CD14-positive monocyte (primary cell): ENCODE results near the gene TMEM87B. TPM values are rescaled to one million over a fixed set of nuclear protein-coding genes. Genes with fewer than 3 reads are reported as not detected.

Source experiments
- DNase-seq, 3 donors: peaks; one replicate each; pipeline ENCODE4 v3.0.0-alpha.2; 2011 to 2022
- H2AFZ ChIP-seq: 2 replicates; pipeline ENCODE4 v1.6.0; 2012; ENCODE audit warnings: mild to moderate bottlenecking, low read depth, low read length, inconsistent platforms; ENCODE audit not compliant: insufficient read depth, poor library complexity, severe bottlenecking
- H3K27ac ChIP-seq, 2 donors: 1 replicate in 1 of 2; 2 replicates in 1 of 2; pipeline ENCODE4 v1.5.1; 2012 to 2013; ENCODE audit warnings: low read length in 2 of 2, control low read depth in 1 of 2, inconsistent platforms in 1 of 2, low read depth in 1 of 2, mild to moderate bottlenecking in 1 of 2
- H3K27me3 ChIP-seq, 2 donors: one replicate each; pipeline versions ENCODE4 v1.6.0 to v1.6.1; 2011 to 2013; ENCODE audit warnings: low read length in 2 of 2; ENCODE audit not compliant: control insufficient read depth in 2 of 2, insufficient read depth in 2 of 2
- H3K36me3 ChIP-seq, 2 donors: replicated peaks in 1 of 2; 1 replicate in 1 of 2; 2 replicates in 1 of 2; pipeline versions ENCODE4 v1.5.1 to v1.6.1; 2012 to 2013; ENCODE audit warnings: low read length in 2 of 2, control low read depth in 1 of 2, inconsistent platforms in 1 of 2, mild to moderate bottlenecking in 1 of 2; ENCODE audit not compliant: insufficient read depth in 2 of 2, control insufficient read depth in 1 of 2
- H3K4me1 ChIP-seq, 2 donors: 1 replicate in 1 of 2; 2 replicates in 1 of 2; pipeline versions ENCODE4 v1.5.1 to v1.6.1; 2012 to 2013; ENCODE audit warnings: low read length in 2 of 2, control low read depth in 1 of 2, inconsistent platforms in 1 of 2, mild to moderate bottlenecking in 1 of 2, moderate library complexity in 1 of 2; ENCODE audit not compliant: insufficient read depth in 2 of 2, control insufficient read depth in 1 of 2
- H3K4me2 ChIP-seq: replicated peaks from 2 replicates; pipeline ENCODE3; 2012; ENCODE audit warnings: low read length, moderate library complexity, mild to moderate bottlenecking; ENCODE audit not compliant: poor library complexity, severe bottlenecking; ENCODE audit errors: extremely low read depth
- H3K4me3 ChIP-seq, 3 experiments: fragments of 200-600 bp in 1 of 3; sonication (generic) in 1 of 3; replicated peaks in 1 of 3; 1 replicate in 2 of 3; 2 replicates in 1 of 3; pipeline ENCODE4 v1.5.1; 2011 to 2013; ENCODE audit warnings: low read length in 3 of 3, mild to moderate bottlenecking in 3 of 3, control low read depth in 2 of 3, low read depth in 2 of 3, inconsistent platforms in 1 of 3, moderate library complexity in 1 of 3
- H3K79me2 ChIP-seq: 2 replicates; pipeline ENCODE4 v1.6.0; 2012; ENCODE audit warnings: mild to moderate bottlenecking, control low read depth, inconsistent platforms, low read length, moderate library complexity; ENCODE audit not compliant: insufficient read depth
- H3K9ac ChIP-seq: 2 replicates; pipeline ENCODE4 v1.6.0; 2017; ENCODE audit warnings: low read length, mild to moderate bottlenecking; ENCODE audit not compliant: insufficient read depth, poor library complexity, severe bottlenecking
- H3K9me3 ChIP-seq, 2 donors: replicated peaks in 1 of 2; 1 replicate in 1 of 2; 2 replicates in 1 of 2; pipeline versions ENCODE4 v1.5.1 to v1.6.1; 2012 to 2013; ENCODE audit warnings: low read length in 2 of 2, control low read depth in 1 of 2; ENCODE audit not compliant: control insufficient read depth in 1 of 2, insufficient read depth in 1 of 2
- H4K20me1 ChIP-seq: 2 replicates; pipeline ENCODE4 v1.6.0; 2012; ENCODE audit warnings: mild to moderate bottlenecking, low read length, control low read depth, moderate library complexity; ENCODE audit not compliant: insufficient read depth
- H3K27ac Mint-ChIP-seq, 7 donors: one replicate each; pipeline ENCODE4 v1.8.0; 2020; ENCODE audit warnings: mild to moderate bottlenecking in 7 of 7, mixed read lengths in 7 of 7, moderate library complexity in 6 of 7, inconsistent platforms in 2 of 7
- H3K27me3 Mint-ChIP-seq, 3 donors: one replicate each; pipeline ENCODE4 v1.8.0; 2021 to 2022; ENCODE audit warnings: low read depth in 3 of 3, mild to moderate bottlenecking in 3 of 3, mixed read lengths in 3 of 3, moderate library complexity in 3 of 3, inconsistent platforms in 1 of 3
- H3K36me3 Mint-ChIP-seq, 2 donors: one replicate each; pipeline ENCODE4 v1.8.0; 2020; ENCODE audit warnings: mixed read lengths in 2 of 2, inconsistent platforms in 1 of 2, mild to moderate bottlenecking in 1 of 2
- H3K4me1 Mint-ChIP-seq: one replicate; pipeline ENCODE4 v1.8.0; 2020; ENCODE audit warnings: mild to moderate bottlenecking, mixed read lengths
- H3K4me3 Mint-ChIP-seq, 2 donors: one replicate each; pipeline ENCODE4 v1.8.0; 2020; ENCODE audit warnings: mild to moderate bottlenecking in 2 of 2, mixed read lengths in 2 of 2, moderate library complexity in 1 of 2
- H3K9me3 Mint-ChIP-seq, 7 donors: one replicate each; pipeline ENCODE4 v1.8.0; 2020 to 2022; ENCODE audit warnings: mixed read lengths in 7 of 7, mild to moderate bottlenecking in 6 of 7, moderate library complexity in 6 of 7, inconsistent platforms in 2 of 7
- CTCF ChIP-seq: fragments of 200-600 bp; IDR thresholded peaks from one replicate; pipeline ENCODE4 v1.8.0; 2022; ENCODE audit warnings: antibody characterized with exemption, mild to moderate bottlenecking
- WGBS: methylation state at CpG from one replicate; pipeline ENCODE4 v1.1.5; 2013; ENCODE audit warnings: missing lambda C conversion rate; ENCODE audit not compliant: insufficient coverage; 5-methylcytosine and 5-hydroxymethylcytosine counted together
- intact Hi-C, 2 donors: fragments of 100-400 bp; cut with micrococcal nuclease; formaldehyde crosslinking; loops; one replicate each; pipeline versions ENCODE4 v1.15.0 to v1.15.1; 2023
- polyA plus RNA-seq, 3 donors: library from polyadenylated mRNA; depleted of rRNA in 1 of 3; unstranded in 2 of 3; stranded (reverse) in 1 of 3; fragments of 300-500 nt in 2 of 3; fragments of >200 nt in 1 of 3; fragmentation: Illumina TruSeq in 2 of 3; gene quantifications; 1 replicate in 2 of 3; 2 replicates in 1 of 3; pipeline ENCODE4 v1.2.3, GENCODE V29; 2012 to 2021

Gene TMEM87B
- polyA plus RNA-seq, 3 donors: 9.1 to 13.4 (median 11.4) TPM

GRCh38 chr2:112085375-112085730 lies 30.3 kb downstream of the TMEM87B start:
- H3K4me2 ChIP-seq: no peak overlapping the region
- no peak for TF ChIP-seq CTCF
- H3K9ac ChIP-seq: no peak overlapping the region
- H4K20me1 ChIP-seq: no peaks in the 10 kb centered on the region
- H3K27ac ChIP-seq: peak overlapping the region in 1 of 2 donors; percentile 37
- H3K36me3 Mint-ChIP-seq: peaks cover 87 to 94% of the 10 kb centered on the region in 2 donors
- no peak overlapping the region for H3K4me3 Mint-ChIP-seq
- no peaks in the 10 kb centered on the region for H3K9me3 ChIP-seq
- no peak overlapping the region for H2AFZ ChIP-seq
- H3K27me3 ChIP-seq: no peaks in the 10 kb centered on the region
- H3K4me3 ChIP-seq: no peak overlapping the region
- peaks cover 0 to 2% (median 0%) of the 10 kb centered on the region in 7 donors for H3K9me3 Mint-ChIP-seq
- intact Hi-C loops: no loop called here
- H3K27ac Mint-ChIP-seq: peak overlapping the region in 2 of 7 donors; percentile 28 to 47
- DNase-seq: no peak
- H3K4me1 Mint-ChIP-seq: peaks cover 5% of the 10 kb centered on the region
- H3K79me2 ChIP-seq: no peaks in the 10 kb centered on the region
- no peaks in the 10 kb centered on the region for H3K4me1 ChIP-seq
- peaks cover 88 to 100% of the 10 kb centered on the region in 2 donors for H3K36me3 ChIP-seq
- H3K27me3 Mint-ChIP-seq: no peaks in the 10 kb centered on the region

DNA sequence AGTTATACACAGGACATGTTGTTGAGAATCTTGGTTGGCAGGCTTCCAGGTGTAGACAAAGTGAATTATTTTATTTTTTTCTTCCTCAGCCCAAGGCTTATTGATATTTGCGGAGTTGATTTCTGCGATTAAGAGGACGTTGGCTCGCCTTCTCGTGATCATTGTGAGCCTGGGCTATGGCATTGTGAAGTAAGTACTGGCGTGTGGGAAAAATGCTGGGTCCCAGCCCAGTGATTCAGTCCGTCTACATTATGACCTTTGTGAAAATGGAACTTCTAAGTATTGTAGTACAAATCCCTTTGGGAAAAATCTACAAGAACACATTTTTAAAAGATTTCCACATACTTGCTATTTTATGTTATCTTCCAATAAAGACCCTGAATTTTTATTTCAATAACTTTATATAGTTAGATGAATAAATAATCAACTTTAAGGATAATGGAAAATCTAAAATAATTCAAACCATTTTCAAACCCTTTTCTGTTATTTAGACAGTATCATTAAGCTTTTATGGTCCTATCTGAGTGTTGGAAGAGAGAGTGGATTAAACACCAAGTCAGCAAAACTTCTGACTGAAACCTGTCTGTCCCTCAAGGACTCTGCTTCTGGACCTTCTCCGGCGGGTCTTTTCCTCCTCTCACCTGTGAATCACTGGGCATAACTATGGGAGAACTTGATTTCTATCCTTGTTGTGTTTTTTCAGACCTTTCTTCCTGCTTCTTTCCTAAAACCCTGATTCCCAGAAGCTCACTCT lies 31.0 kb downstream of the TMEM87B start:
- no peaks in the 10 kb centered on the region for H3K27me3 Mint-ChIP-seq
- H3K4me3 Mint-ChIP-seq: no peak overlapping the region
- peak overlapping the region in 4 of 7 donors; percentile 10 to 48 (median 24) for H3K27ac Mint-ChIP-seq
- intact Hi-C loops: no loop called here
- H4K20me1 ChIP-seq: no peaks in the 10 kb centered on the region
- peaks cover 0 to 2% (median 0%) of the 10 kb centered on the region in 7 donors for H3K9me3 Mint-ChIP-seq
- H3K9me3 ChIP-seq: no peaks in the 10 kb centered on the region
- H3K79me2 ChIP-seq: no peaks in the 10 kb centered on the region
- peaks cover 85 to 92% of the 10 kb centered on the region in 2 donors for H3K36me3 Mint-ChIP-seq
- peak overlapping the region in 1 of 2 donors; percentile 37 for H3K27ac ChIP-seq
- peaks cover 5% of the 10 kb centered on the region for H3K4me1 Mint-ChIP-seq
- H3K4me1 ChIP-seq: no peaks in the 10 kb centered on the region
- no peak overlapping the region for H3K4me2 ChIP-seq
- WGBS: 100% methylated on average over 4 of the region's 9 CpGs
- no peak overlapping the region for H3K9ac ChIP-seq
- H3K27me3 ChIP-seq: no peaks in the 10 kb centered on the region
- no peak overlapping the region for H3K4me3 ChIP-seq
- no peak overlapping the region for H2AFZ ChIP-seq
- DNase-seq: no peak
- peaks cover 93 to 100% of the 10 kb centered on the region in 2 donors for H3K36me3 ChIP-seq
- no peak for TF ChIP-seq CTCF
